ENCODE measurements around the gene DOCK7.
"Not testable (repeated sequence)": the region's sequence is repeated elsewhere in the genome, so short reads cannot be mapped to it uniquely, and the experiment has no call there.

Gene DOCK7

DNA sequence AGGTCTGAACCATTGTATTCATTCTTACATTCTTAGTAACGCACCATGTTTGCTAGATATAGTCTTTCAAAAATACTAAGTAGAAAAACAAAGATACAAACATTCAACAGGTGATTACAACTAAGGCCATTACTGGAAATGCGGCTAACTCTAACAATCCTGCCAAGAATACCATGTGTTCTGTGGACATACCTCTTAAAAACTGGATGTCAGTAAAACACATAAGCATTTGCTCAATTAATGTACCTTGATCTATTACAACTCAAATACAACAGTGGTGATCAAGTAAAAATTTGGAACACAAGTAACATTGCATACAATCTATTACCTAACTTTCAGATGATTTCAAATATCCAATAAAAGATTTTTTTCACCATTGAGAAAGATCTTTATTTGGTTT, 75.4 kb downstream of the DOCK7 start:
- no peaks in the 10 kb centered on the region for H3K4me1 Mint-ChIP-seq (ENCODE audit: low read depth)
- no peak overlapping the region for H3K27ac Mint-ChIP-seq
- no peak overlapping the region for H3K4me3 Mint-ChIP-seq

DNA sequence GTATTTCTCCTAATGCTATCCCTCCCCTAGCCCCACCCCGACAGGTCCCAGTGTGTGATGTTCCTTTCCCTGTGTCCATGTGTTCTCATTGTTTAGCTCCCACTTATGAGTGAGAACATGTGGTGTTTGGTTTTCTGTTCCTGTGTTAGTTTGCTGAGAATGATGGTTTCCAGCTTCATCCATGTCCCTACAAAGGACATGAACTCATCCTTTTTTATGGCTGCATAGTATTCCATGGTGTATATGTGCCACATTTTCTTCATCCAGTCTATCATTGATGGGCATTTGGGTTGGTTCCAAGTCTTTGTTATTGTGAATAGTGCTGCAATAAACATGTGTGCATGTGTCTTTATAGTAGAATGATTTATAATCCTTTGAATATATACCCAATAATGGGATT, 77.6 kb downstream of the DOCK7 start:
- H3K36me3 Mint-ChIP-seq (ENCODE audit: low read depth); H3K4me1 Mint-ChIP-seq (ENCODE audit: low read depth); H3K27me3 Mint-ChIP-seq (ENCODE audit: low read depth); H3K27ac Mint-ChIP-seq; H3K9me3 Mint-ChIP-seq; DNase-seq (ENCODE audit: low spot score); H3K4me3 Mint-ChIP-seq: not testable (repeated sequence)

More for the DNA sequence above, 75.4 kb downstream of the DOCK7 start:
- H3K27me3 Mint-ChIP-seq (ENCODE audit: low read depth): no peaks in the 10 kb centered on the region
- H3K36me3 Mint-ChIP-seq (ENCODE audit: low read depth): no peaks in the 10 kb centered on the region
- H3K9me3 Mint-ChIP-seq: no peaks in the 10 kb centered on the region
- no peak for DNase-seq (ENCODE audit: low spot score)

GRCh38 chr1:62608905-62609304, 79.3 kb downstream of the DOCK7 start:
- DNase-seq (ENCODE audit: low spot score): no peak
- no peaks in the 10 kb centered on the region for H3K27me3 Mint-ChIP-seq (ENCODE audit: low read depth)
- no peak overlapping the region for H3K4me3 Mint-ChIP-seq
- H3K9me3 Mint-ChIP-seq: no peaks in the 10 kb centered on the region
- no peak overlapping the region for H3K27ac Mint-ChIP-seq
- H3K4me1 Mint-ChIP-seq (ENCODE audit: low read depth): no peaks in the 10 kb centered on the region
- H3K36me3 Mint-ChIP-seq (ENCODE audit: low read depth): no peaks in the 10 kb centered on the region

DNA sequence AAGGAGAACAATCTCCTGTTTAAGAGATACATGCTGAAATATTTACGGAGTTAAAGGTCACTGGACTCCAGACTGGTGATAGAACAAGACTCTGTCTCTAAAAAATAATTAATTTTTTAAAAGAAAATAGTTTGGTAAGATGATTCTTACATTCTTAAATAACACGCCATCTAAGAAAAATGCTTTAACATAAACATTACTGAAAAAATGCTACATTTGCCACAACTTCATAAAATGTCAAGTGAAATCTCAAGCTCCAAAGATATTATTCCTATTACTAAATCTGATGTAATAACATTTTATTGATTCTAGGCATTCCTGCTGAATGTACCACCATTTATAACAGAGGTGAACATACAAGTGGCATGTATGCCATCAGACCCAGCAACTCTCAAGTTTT, 86.7 kb downstream of the DOCK7 start:
- H3K27me3 Mint-ChIP-seq (ENCODE audit: low read depth): no peaks in the 10 kb centered on the region
- no peak overlapping the region for H3K27ac Mint-ChIP-seq
- no peak for DNase-seq (ENCODE audit: low spot score)
- H3K4me3 Mint-ChIP-seq: no peak overlapping the region
- no peaks in the 10 kb centered on the region for H3K9me3 Mint-ChIP-seq
- no peaks in the 10 kb centered on the region for H3K36me3 Mint-ChIP-seq (ENCODE audit: low read depth)
- H3K4me1 Mint-ChIP-seq (ENCODE audit: low read depth): peaks cover 4% of the 10 kb centered on the region

- no peaks in the 10 kb centered on the region for H3K36me3 Mint-ChIP-seq (ENCODE audit: low read depth)
- DNase-seq (ENCODE audit: low spot score): no peak
- no peaks in the 10 kb centered on the region for H3K27me3 Mint-ChIP-seq (ENCODE audit: low read depth)
- no peak overlapping the region for H3K4me3 Mint-ChIP-seq
- H3K4me1 Mint-ChIP-seq (ENCODE audit: low read depth): peaks cover 4% of the 10 kb centered on the region
- no peaks in the 10 kb centered on the region for H3K9me3 Mint-ChIP-seq
- no peak overlapping the region for H3K27ac Mint-ChIP-seq
Observed at GRCh38 chr1:62599044-62599443, 89.1 kb downstream of the DOCK7 start.

- Mint-ChIP-seq H3K27ac (no peak within 1 kb of the TSS), H3K9me3 (no peaks in the 10 kb centered on the region), H3K4me1 (ENCODE audit: low read depth) (peaks cover 4% of the 10 kb centered on the region), H3K27me3 (ENCODE audit: low read depth) (no peaks in the 10 kb centered on the region), H3K36me3 (ENCODE audit: low read depth) (no peaks in the 10 kb centered on the region), H3K4me3 (no peak within 1 kb of the TSS)
- no peak for DNase-seq (ENCODE audit: low spot score)
Observed at GRCh38 chr1:62597281-62597680, 90.9 kb downstream of the DOCK7 start, which contains the start of gene ANGPTL3. Gene ANGPTL3, plus strand, starts transcription at chr1:62597520. Its CDS starts 47 bp downstream, at chr1:62597567.

- Mint-ChIP-seq H3K27me3 (ENCODE audit: low read depth) (no peaks in the 10 kb centered on the region), H3K27ac (no peak overlapping the region), H3K36me3 (ENCODE audit: low read depth) (no peaks in the 10 kb centered on the region), H3K9me3 (no peaks in the 10 kb centered on the region), H3K4me3 (no peak overlapping the region), H3K4me1 (ENCODE audit: low read depth) (peaks cover 4% of the 10 kb centered on the region)
- DNase-seq (ENCODE audit: low spot score): no peak
Observed at GRCh38 chr1:62595647-62596046, 92.5 kb downstream of the DOCK7 start.

GRCh38 chr1:62593825-62594394, 94.3 kb downstream of the DOCK7 start:
- Mint-ChIP-seq H3K4me1 (ENCODE audit: low read depth) (peaks cover 6% of the 10 kb centered on the region), H3K27ac (no peak overlapping the region), H3K27me3 (ENCODE audit: low read depth) (no peaks in the 10 kb centered on the region), H3K36me3 (ENCODE audit: low read depth) (no peaks in the 10 kb centered on the region), H3K9me3 (no peaks in the 10 kb centered on the region), H3K4me3 (no peak overlapping the region)
- no peak for DNase-seq (ENCODE audit: low spot score)

DNA sequence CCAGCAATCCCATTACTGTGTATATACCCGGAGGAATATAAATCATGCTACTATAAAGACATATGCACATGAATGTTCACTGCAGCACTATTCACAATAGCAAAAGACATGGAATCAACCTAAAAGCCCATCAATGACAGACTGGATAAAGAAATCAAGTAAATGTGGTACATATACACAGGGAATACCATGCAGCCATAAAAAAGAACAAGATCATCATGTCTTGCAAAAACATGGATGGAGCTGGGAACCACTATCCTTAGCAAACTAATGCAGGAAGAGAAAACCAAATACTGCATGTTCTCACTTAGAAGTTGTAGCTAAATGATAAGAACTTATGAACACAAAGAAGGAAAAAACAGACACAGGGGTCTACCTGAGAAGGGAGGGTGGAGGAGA, 97.2 kb downstream of the DOCK7 start:
- no peaks in the 10 kb centered on the region for H3K36me3 Mint-ChIP-seq (ENCODE audit: low read depth)
- no peaks in the 10 kb centered on the region for H3K9me3 Mint-ChIP-seq
- peaks cover 5% of the 10 kb centered on the region for H3K4me1 Mint-ChIP-seq (ENCODE audit: low read depth)
- no peak overlapping the region for H3K4me3 Mint-ChIP-seq
- no peaks in the 10 kb centered on the region for H3K27me3 Mint-ChIP-seq (ENCODE audit: low read depth)
- no peak for DNase-seq (ENCODE audit: low spot score)
- no peak overlapping the region for H3K27ac Mint-ChIP-seq

DNA sequence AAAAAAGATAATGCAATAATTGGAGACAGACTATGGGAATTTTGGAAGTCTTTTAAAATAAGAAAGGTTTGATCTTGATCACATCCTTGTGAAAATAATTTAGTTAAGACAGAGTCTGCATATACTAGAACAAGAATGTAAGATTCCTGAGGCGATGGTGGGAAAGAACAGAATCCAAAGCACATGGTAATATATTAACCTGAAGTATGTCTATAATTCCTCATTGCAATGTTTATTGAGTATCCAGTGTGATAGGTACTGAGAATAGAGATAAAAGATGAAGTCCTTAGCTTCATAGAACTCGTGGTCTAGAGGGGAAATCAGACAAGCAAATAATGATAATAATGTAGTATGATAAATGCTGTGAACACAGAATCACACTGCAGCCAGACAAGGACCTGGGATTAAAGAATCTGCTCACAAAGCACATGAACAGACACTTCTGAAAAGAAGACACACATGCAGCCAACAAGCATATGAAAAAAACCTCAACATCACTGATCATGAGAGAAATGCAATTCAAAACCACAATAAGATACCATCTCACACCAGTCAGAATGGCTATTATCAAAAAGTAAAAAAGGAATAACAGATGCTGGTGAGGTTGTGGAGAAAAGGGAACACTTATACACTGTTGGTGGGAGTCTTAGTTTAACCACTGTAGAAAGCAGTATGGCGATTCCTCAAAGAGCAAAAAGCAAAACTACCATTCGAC, 97.8 kb downstream of the DOCK7 start:
- no peaks in the 10 kb centered on the region for H3K27me3 Mint-ChIP-seq (ENCODE audit: low read depth)
- peaks cover 5% of the 10 kb centered on the region for H3K4me1 Mint-ChIP-seq (ENCODE audit: low read depth)
- DNase-seq (ENCODE audit: low spot score): no peak
- no peak overlapping the region for H3K27ac Mint-ChIP-seq
- no peaks in the 10 kb centered on the region for H3K36me3 Mint-ChIP-seq (ENCODE audit: low read depth)
- H3K4me3 Mint-ChIP-seq: no peak overlapping the region
- H3K9me3 Mint-ChIP-seq: no peaks in the 10 kb centered on the region

DNA sequence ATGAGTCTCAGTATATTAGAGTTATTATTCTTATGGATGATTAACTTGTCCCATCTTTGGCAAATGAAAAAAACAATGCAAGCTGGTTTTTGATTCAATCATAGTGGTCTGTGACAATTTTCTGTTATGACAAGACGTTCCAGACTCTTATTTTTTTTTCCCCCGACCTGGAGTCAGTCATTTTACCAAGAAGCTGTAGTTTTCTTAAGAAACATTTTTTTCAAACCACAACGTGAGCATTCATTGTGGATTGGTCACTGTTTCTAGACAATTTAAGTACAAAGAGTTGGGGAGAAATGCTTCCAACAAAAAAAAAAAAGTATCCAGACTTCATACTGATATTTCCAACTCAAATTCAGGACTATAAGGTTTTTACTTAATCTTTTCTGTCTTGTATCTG, 98.9 kb downstream of the DOCK7 start:
- Mint-ChIP-seq H3K4me3 (no peak overlapping the region), H3K27ac (no peak overlapping the region), H3K9me3 (no peaks in the 10 kb centered on the region), H3K4me1 (ENCODE audit: low read depth) (peaks cover 5% of the 10 kb centered on the region), H3K36me3 (ENCODE audit: low read depth) (no peaks in the 10 kb centered on the region), H3K27me3 (ENCODE audit: low read depth) (no peaks in the 10 kb centered on the region)
- DNase-seq (ENCODE audit: low spot score): no peak

DNA sequence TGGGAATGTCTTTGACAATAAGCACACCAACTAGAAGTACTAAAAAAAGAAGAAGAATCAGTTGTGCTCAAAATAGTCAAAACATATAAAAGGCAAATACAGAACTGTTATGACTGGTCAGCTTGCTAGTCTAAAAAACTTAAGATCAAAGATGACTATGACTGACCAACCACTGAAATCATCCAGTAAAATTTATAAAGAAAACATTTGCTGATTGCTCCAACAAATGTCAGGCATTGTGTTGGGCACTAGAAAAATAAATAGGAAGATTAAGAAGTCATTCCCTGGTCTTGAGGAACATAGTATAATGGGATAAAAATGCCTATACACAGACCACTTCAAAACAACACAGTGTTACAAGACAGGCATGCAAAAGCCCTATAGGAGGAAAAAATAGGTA, 100.2 kb downstream of the DOCK7 start:
- H3K36me3 Mint-ChIP-seq (ENCODE audit: low read depth): no peaks in the 10 kb centered on the region
- no peak overlapping the region for H3K4me3 Mint-ChIP-seq
- no peak overlapping the region for H3K27ac Mint-ChIP-seq
- H3K9me3 Mint-ChIP-seq: no peaks in the 10 kb centered on the region
- no peak for DNase-seq (ENCODE audit: low spot score)
- H3K27me3 Mint-ChIP-seq (ENCODE audit: low read depth): no peaks in the 10 kb centered on the region
- H3K4me1 Mint-ChIP-seq (ENCODE audit: low read depth): peaks cover 5% of the 10 kb centered on the region

GRCh38 chr1:62585469-62586155, 102.6 kb downstream of the DOCK7 start:
- H3K27me3 Mint-ChIP-seq (ENCODE audit: low read depth): no peaks in the 10 kb centered on the region
- H3K36me3 Mint-ChIP-seq (ENCODE audit: low read depth): no peaks in the 10 kb centered on the region
- peaks cover 5% of the 10 kb centered on the region for H3K4me1 Mint-ChIP-seq (ENCODE audit: low read depth)

DNA sequence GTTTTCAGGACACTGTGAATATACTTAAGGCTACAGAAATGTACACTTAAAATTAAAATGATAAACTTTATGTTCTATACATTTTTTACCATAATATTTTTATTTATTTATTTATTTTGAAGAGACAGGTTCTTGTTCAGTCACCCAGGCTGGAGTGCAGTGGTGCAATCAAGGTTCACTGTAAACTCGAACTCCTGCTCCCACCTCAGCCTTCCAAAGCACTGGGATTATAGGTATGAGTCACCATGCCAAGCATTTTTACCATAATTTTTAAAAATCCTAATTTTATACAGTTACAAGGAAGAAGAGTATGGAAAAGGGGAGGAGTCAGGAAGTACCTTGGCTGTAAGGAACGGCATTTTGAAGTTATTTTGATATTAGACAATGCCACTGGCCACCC, 114.5 kb downstream of the DOCK7 start:
- Mint-ChIP-seq H3K9me3 (peaks cover 9% of the 10 kb centered on the region), H3K4me1 (ENCODE audit: low read depth) (peaks cover 3% of the 10 kb centered on the region), H3K36me3 (ENCODE audit: low read depth) (peaks cover 6% of the 10 kb centered on the region), H3K27ac (no peak overlapping the region), H3K27me3 (ENCODE audit: low read depth) (no peaks in the 10 kb centered on the region), H3K4me3 (no peak overlapping the region)
- no peak for DNase-seq (ENCODE audit: low spot score)

More at GRCh38 chr1:62585469-62586155, 102.6 kb downstream of the DOCK7 start:
- H3K9me3 Mint-ChIP-seq: no peaks in the 10 kb centered on the region
- H3K27ac Mint-ChIP-seq: no peak overlapping the region
- no peak overlapping the region for H3K4me3 Mint-ChIP-seq
- DNase-seq (ENCODE audit: low spot score): no peak

Data from T-helper 2 cell treated with Interferon-gamma antibody and Interleukin-4, amounts not matched to agents 5 μg/mL and 100 μg/mL, for 36 hours (primary cell).